ENCODE measurements around the gene COMMD1.
A peak's percentile ranks its signal among the peaks of the same experiment; 100 is the strongest.
"Not testable (repeated sequence)": the region's sequence is repeated elsewhere in the genome, so short reads cannot be mapped to it uniquely, and the experiment has no call there.

COMMD1 gene

GRCh38 chr2:62071126-62071598 is 165.7 kb downstream of the COMMD1 start:
- no peak for DNase-seq

GRCh38 chr2:62071760-62072680 is 166.5 kb downstream of the COMMD1 start:
- no peak for DNase-seq

- DNase-seq, result no peak
Observed at GRCh38 chr2:62074233-62074632, 168.8 kb downstream of the COMMD1 start.

GRCh38 chr2:62076980-62077638 is 171.6 kb downstream of the COMMD1 start:
- DNase-seq, result no peak

- no peak for DNase-seq
Observed at GRCh38 chr2:62084801-62085200, 179.3 kb downstream of the COMMD1 start.

- no peak for DNase-seq
Observed at GRCh38 chr2:62089658-62090057, 184.2 kb downstream of the COMMD1 start.

- DNase-seq, result no peak
Observed at GRCh38 chr2:62091471-62091870, 186.0 kb downstream of the COMMD1 start.

- no peak for DNase-seq
Observed at GRCh38 chr2:62099050-62099449, 193.6 kb downstream of the COMMD1 start.

GRCh38 chr2:62099523-62100175 is 194.2 kb downstream of the COMMD1 start:
- DNase-seq, result no peak

GRCh38 chr2:62101886-62102285 is 196.4 kb downstream of the COMMD1 start:
- DNase-seq, result no peak

- no peak for DNase-seq
Observed at GRCh38 chr2:62102402-62102920, 197.0 kb downstream of the COMMD1 start.

GRCh38 chr2:62109554-62109953 is 204.1 kb downstream of the COMMD1 start:
- DNase-seq, result no peak

- no peak for DNase-seq
Observed at GRCh38 chr2:62110415-62111025, 205.0 kb downstream of the COMMD1 start.

GRCh38 chr2:62112179-62112578 is 206.7 kb downstream of the COMMD1 start:
- no peak for DNase-seq

- DNase-seq, result peak in 16 of 56 donors; percentile 2 to 47 (median 6)
Observed at GRCh38 chr2:62114564-62114963, 209.1 kb downstream of the COMMD1 start.

GRCh38 chr2:62116983-62117382 is 211.5 kb downstream of the COMMD1 start:
- DNase-seq, result no peak

GRCh38 chr2:62118160-62118559 is 212.7 kb downstream of the COMMD1 start:
- DNase-seq, result no peak

GRCh38 chr2:62119311-62119974 is 214.0 kb downstream of the COMMD1 start:
- DNase-seq, result no peak

GRCh38 chr2:62126239-62126638 is 220.8 kb downstream of the COMMD1 start:
- DNase-seq, result not testable (repeated sequence)

GRCh38 chr2:62133320-62133823 is 227.9 kb downstream of the COMMD1 start:
- DNase-seq, result no peak
